Body of pancreas (tissue), 4 donors: ENCODE measurements around the gene SHLD1. TPM values are rescaled to one million over a fixed set of nuclear protein-coding genes. Genes with fewer than 3 reads are reported as not detected.

Source experiments
- ATAC-seq: fragments of 150-250 bp; one replicate; pipeline ENCODE4 v1.9.1; 2016
- DNase-seq, 4 donors: peaks; one replicate each; pipeline ENCODE4 v3.0.0-alpha.2; 2019
- H3K27ac ChIP-seq, 4 donors: fragments of 200-600 bp; sonication (generic); 1 replicate in 3 of 4; 2 replicates in 1 of 4; pipeline versions ENCODE4 v1.5.1 to v1.6.1; 2016 to 2019; ENCODE audit warnings: mild to moderate bottlenecking in 1 of 4, mixed read lengths in 1 of 4, moderate library complexity in 1 of 4
- H3K27me3 ChIP-seq, 2 donors: fragments of 200-600 bp; sonication (generic); one replicate each; pipeline ENCODE4 v1.6.0; 2016; ENCODE audit warnings: mild to moderate bottlenecking in 1 of 2
- H3K36me3 ChIP-seq, 2 donors: fragments of 200-600 bp; sonication (generic); replicated peaks in 1 of 2; 2 replicates each; pipeline ENCODE4 v1.5.1; 2016; ENCODE audit warnings: low read depth in 2 of 2; ENCODE audit not compliant: insufficient read depth in 1 of 2
- H3K4me1 ChIP-seq: fragments of 200-600 bp; sonication (generic); one replicate; pipeline ENCODE4 v1.6.0; 2016
- H3K4me3 ChIP-seq, 2 donors: fragments of 200-600 bp; sonication (generic); 1 replicate in 1 of 2; 2 replicates in 1 of 2; pipeline ENCODE4 v1.5.1; 2016 to 2019
- H3K9me3 ChIP-seq, 3 donors: fragments of 200-600 bp; sonication (generic); 1 replicate in 2 of 3; 2 replicates in 1 of 3; pipeline ENCODE4 v1.5.1; 2016
- POLR2A ChIP-seq, 3 donors: fragments of 450-650 bp; IDR thresholded peaks; one replicate each; pipeline ENCODE4 v1.6.1; 2016; ENCODE audit warnings: antibody characterized with exemption in 3 of 3, mild to moderate bottlenecking in 2 of 3
- WGBS, 2 donors: methylation state at CpG; one replicate each; pipeline ENCODE4 v1.1.5; 2017; 5-methylcytosine and 5-hydroxymethylcytosine counted together
- intact Hi-C: fragments of 100-400 bp; cut with DNase I; formaldehyde crosslinking; loops from one replicate; pipeline ENCODE4 v1.15.1; 2023
- total RNA-seq, 2 donors: library from RNA; depleted of rRNA; stranded (reverse); fragments of >200 nt; gene quantifications; one replicate each; pipeline ENCODE4 v1.1.0, GENCODE V29; 2016
- TF ChIP-seq, protein P1 (sequence below), 7 experiments: fragments of 450-650 bp in 4 of 7; fragments of 200-600 bp in 3 of 7; sonication (generic) in 3 of 7; IDR thresholded peaks; one replicate each; pipeline ENCODE4 v1.5.1; 2016 to 2019; ENCODE audit warnings: antibody characterized with exemption in 7 of 7

Gene SHLD1
- total RNA-seq, 2 donors from 2014 or later = 1.8 TPM; not detected in 1

DNA sequence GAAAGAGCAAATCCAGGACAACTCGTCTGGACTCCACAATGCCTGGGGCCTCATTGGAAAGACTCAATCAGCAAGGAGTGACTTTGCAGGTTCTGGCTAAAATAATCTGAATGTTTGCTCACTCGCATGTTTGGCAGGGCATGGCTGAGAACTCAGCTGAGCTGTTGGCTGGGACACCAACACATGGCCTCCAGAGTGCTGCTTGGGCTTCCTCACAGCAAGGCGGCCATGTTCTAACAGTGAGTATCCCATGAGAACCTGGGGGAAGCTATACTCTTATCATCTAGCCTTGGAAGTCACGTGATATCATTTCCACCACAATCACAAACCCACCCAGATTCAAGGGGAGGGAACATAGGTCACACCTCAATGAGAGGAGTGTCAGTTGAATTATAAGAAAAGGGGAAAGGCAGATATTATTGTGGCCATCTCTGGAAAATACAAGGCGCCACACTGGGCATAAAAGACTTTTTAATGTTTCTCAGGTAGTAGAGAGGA is 23.1 kb upstream of the SHLD1 start:
- H3K4me3 ChIP-seq = no peak overlapping the region
- H3K27ac ChIP-seq = no peak overlapping the region
- H3K4me1 ChIP-seq = no peaks in the 10 kb centered on the region
- intact Hi-C loops = no loop called here
- H3K27me3 ChIP-seq = no peaks in the 10 kb centered on the region
- DNase-seq = no peak
- H3K36me3 ChIP-seq = no peaks in the 10 kb centered on the region
- ATAC-seq = no peak
- no peaks in the 10 kb centered on the region for H3K9me3 ChIP-seq
- TF ChIP-seq, protein P1, sequence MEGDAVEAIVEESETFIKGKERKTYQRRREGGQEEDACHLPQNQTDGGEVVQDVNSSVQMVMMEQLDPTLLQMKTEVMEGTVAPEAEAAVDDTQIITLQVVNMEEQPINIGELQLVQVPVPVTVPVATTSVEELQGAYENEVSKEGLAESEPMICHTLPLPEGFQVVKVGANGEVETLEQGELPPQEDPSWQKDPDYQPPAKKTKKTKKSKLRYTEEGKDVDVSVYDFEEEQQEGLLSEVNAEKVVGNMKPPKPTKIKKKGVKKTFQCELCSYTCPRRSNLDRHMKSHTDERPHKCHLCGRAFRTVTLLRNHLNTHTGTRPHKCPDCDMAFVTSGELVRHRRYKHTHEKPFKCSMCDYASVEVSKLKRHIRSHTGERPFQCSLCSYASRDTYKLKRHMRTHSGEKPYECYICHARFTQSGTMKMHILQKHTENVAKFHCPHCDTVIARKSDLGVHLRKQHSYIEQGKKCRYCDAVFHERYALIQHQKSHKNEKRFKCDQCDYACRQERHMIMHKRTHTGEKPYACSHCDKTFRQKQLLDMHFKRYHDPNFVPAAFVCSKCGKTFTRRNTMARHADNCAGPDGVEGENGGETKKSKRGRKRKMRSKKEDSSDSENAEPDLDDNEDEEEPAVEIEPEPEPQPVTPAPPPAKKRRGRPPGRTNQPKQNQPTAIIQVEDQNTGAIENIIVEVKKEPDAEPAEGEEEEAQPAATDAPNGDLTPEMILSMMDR (IDR thresholded peaks at IDR 0.05) = no peak
- TF ChIP-seq POLR2A (IDR thresholded peaks at IDR 0.05) = no peak
- 61 to 74% methylated on average over 5 of the region's 5 CpGs for WGBS, 2 donors

DNA sequence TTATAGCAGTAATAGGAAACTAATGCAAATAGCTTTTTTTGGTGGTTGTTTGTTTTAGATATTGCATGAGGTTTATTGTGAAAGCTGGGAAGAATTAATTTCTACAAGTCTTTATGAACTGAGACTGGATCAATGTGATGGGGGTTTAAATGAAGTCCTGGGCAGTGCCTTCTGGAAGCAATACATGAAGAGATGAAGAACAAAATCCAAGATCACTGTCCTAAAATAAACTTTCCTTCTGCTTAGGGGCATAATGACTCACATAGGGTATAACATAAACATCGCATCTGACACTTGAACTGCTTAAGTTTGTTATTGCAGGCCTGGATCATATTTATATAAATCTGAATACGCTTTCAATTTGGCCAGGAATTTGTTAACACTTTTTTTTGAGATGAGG is 20.9 kb upstream of the SHLD1 start:
- H3K27ac ChIP-seq = no peak overlapping the region
- no peaks in the 10 kb centered on the region for H3K36me3 ChIP-seq
- no peaks in the 10 kb centered on the region for H3K4me1 ChIP-seq
- no peaks in the 10 kb centered on the region for H3K27me3 ChIP-seq
- ATAC-seq = no peak
- intact Hi-C loops = no loop called here
- H3K4me3 ChIP-seq = no peak overlapping the region
- TF ChIP-seq, protein P1 (IDR thresholded peaks at IDR 0.05) = no peak
- TF ChIP-seq POLR2A (IDR thresholded peaks at IDR 0.05) = no peak
- WGBS, 2 donors = 88 to 94% methylated on average over 2 of the region's 2 CpGs
- DNase-seq = no peak
- H3K9me3 ChIP-seq = no peaks in the 10 kb centered on the region

- no peak for TF ChIP-seq POLR2A (IDR thresholded peaks at IDR 0.05)
- TF ChIP-seq, protein P1 (IDR thresholded peaks at IDR 0.05) = no peak
- ATAC-seq (no peak), DNase-seq (no peak)
- intact Hi-C loops = no loop called here
- WGBS, 2 donors = 63 to 71% methylated on average over 2 of the region's 2 CpGs
- Histone ChIP-seq H3K4me1 (no peaks in the 10 kb centered on the region), H3K27ac (no peak overlapping the region), H3K4me3 (no peak overlapping the region), H3K27me3 (no peaks in the 10 kb centered on the region), H3K36me3 (no peaks in the 10 kb centered on the region), H3K9me3 (no peaks in the 10 kb centered on the region)
These were observed 20.1 kb upstream of the SHLD1 start for GRCh38 chr20:5730131-5730530.

- DNase-seq = no peak
These were observed 18.3 kb upstream of the SHLD1 start for GRCh38 chr20:5731753-5732366.

More at GRCh38 chr20:5731753-5732366, 18.3 kb upstream of the SHLD1 start:
- WGBS, 2 donors = 61 to 63% methylated on average over 6 of the region's 6 CpGs
- TF ChIP-seq, protein P1 (IDR thresholded peaks at IDR 0.05) = no peak
- TF ChIP-seq POLR2A (IDR thresholded peaks at IDR 0.05) = no peak
- Histone ChIP-seq H3K4me1 (no peaks in the 10 kb centered on the region), H3K27ac (no peak overlapping the region), H3K27me3 (no peaks in the 10 kb centered on the region), H3K9me3 (no peaks in the 10 kb centered on the region), H3K36me3 (no peaks in the 10 kb centered on the region), H3K4me3 (no peak overlapping the region)
- no peak for ATAC-seq
- intact Hi-C loops = no loop called here
